HG02852 (cell line): ENCODE measurements around the gene FOXJ1.

Source experiments
- ATAC-seq: cut with Tn5 transposase; IDR thresholded peaks from one replicate; pipeline ENCODE4 v1.9.1; 2021; ENCODE audit warnings: mild to moderate bottlenecking, moderate library complexity; ENCODE audit not compliant: unreplicated experiment

The FOXJ1 gene

GRCh38 chr17:76124582-76125390 lies 16.3 kb downstream of the FOXJ1 start:
- no peak for ATAC-seq

GRCh38 chr17:76123749-76124581 lies 17.1 kb downstream of the FOXJ1 start:
- no peak for ATAC-seq

GRCh38 chr17:76123191-76123499 lies 17.9 kb downstream of the FOXJ1 start:
- ATAC-seq: no peak

DNA sequence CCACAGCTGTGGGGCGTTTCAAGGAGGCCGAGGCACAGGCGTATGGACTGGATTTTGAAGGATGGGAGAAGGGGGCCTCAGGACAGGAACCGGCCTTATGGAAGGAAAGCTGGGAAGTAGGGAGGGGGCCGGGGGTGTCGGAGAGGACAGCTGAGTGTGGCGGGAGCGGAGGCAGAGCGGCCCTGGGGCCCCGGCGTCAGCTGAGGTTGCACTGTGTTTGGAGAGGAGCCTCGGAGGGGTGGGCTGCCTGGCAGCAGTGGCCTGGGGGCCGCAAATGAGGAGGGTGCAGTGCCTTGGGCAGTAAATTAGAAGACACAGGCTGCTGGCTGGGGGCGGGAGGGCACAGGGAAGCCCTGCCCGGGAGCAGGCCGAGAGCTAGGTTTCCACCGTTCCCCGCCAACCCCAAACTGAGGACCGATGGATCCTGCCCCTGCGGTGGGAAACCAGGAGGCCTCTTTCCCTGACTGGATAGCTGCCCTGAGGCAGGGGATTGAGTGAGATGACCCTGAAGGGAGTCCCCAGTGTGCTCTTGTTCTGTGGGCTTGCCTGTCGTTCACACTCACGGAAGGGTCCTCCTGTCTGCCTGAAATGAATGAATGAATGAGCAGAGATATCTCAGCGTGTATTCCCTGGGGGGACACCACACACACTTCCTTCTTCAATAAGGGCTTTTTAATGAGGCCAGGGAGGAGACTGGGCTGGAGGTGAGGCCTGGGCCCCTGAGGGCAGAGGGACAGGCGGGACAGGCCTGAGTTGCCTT lies 18.4 kb downstream of the FOXJ1 start:
- ATAC-seq: no peak

DNA sequence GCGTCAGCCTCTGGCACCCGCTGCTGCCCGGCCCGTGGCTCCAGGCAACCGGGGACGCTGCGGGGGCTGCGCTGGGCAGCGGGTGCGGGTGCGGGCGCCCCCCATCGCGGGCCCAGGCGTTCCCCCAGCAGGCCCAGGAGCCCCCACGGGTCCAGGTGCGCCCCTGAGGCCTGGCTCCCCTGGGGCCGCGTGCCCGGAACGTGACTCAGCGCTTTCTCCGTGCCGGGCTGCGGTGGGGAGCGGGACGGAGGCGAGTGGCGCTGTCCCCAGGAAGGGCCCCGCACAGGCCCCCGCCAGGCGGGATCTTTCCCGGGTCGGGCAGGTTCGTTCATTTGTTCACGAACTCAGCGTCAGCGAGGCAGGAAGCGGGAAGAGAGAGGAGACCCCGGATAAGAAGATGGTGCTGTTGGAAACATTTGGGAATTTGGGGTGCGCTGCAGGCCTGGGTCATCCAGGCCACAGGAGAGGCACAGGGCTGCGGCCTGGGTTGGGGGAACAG lies 19.1 kb downstream of the FOXJ1 start:
- ATAC-seq: no peak

DNA sequence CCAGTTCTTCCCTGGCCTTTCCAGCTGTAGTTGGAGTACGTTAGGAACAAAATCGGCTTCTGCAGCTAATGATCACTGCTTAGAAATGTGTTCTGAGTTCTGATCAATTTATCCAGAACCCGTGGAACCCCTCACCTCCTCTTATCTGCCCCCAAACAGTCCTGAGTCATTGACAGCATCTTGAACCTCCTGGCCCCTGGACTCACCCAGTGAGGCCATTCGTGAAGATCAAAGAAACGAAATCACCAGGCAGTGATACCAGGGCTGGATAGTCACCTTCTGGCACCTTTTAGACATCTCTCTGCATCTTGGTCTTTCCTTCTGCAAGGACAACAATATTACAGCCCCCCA lies 20.4 kb downstream of the FOXJ1 start:
- ATAC-seq: no peak

- no peak for ATAC-seq
These were observed 21.4 kb downstream of the FOXJ1 start for GRCh38 chr17:76119409-76120371.

- ATAC-seq: no peak
These were observed 25.8 kb downstream of the FOXJ1 start for GRCh38 chr17:76115138-76115754.

DNA sequence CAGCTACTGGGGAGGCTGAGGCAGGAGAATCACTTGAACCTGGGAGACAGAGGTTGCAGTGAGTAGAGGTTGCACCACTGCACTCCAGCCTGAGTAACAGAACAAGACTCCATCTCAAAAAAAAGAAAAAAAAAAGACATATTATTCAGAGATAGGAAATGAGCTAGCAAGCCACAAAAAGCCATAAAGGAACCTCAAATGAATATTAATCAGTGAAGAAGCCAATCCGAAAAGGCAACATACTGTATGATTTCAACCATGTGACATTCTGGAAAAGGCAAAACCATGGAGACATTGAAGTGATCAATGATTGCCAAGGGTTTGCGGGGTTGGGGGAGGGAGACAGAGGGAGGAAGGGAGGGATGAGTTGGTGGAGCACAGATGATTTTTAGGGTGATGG lies 29.1 kb downstream of the FOXJ1 start:
- no peak for ATAC-seq

GRCh38 chr17:76107509-76107908 lies 33.5 kb downstream of the FOXJ1 start:
- ATAC-seq: no peak

GRCh38 chr17:76106703-76107102 lies 34.3 kb downstream of the FOXJ1 start:
- no peak for ATAC-seq

GRCh38 chr17:76104896-76105231 lies 36.2 kb downstream of the FOXJ1 start:
- ATAC-seq: no peak

DNA sequence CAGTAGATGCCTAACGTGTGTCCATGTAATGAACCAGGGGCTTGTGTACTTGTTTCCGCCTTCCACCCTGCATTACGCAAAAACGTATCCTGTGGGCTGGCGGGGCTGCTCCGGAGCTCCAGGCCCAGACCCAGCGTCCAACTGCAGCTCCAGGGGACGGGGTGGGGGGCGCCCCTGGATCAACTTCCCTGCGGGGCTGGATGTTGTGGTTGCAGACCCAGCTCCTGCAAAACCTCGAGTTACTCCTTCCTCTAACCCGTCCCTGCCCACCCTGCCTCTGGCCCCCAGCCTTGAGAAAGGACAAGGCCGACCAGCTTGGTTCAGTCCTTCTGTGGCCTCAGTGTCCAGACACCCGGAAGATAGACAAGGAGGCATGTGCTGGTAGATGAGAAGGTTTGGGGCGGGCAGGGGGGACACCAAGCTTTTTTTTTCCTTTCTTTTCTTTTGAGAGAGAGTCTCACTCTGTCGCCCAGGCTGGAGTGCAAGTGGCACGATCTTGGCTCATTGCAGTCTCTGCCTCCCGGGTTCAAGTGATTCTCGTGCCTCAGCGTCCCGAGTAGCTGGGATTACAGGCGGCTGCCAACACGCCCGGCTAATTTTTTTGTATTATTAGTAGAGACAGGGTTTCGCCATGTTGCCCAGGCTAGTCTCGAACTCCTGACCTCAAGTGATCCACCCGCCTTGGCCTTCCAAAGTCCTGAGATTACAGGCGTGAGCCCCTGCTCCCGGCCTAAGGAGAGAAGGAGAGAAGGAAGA lies 36.7 kb downstream of the FOXJ1 start:
- ATAC-seq: no peak

- ATAC-seq: peak; percentile 78
These were observed 37.5 kb downstream of the FOXJ1 start, which contains the start of gene EXOC7 for GRCh38 chr17:76103274-76104139. Gene EXOC7 (minus strand): TSS chr17:76103787. CDS start chr17:76103692, 95 bp downstream.

- no peak for ATAC-seq
These were observed 38.1 kb downstream of the FOXJ1 start for GRCh38 chr17:76102944-76103273.

- no peak for ATAC-seq
These were observed 43.2 kb downstream of the FOXJ1 start for GRCh38 chr17:76097716-76098295.

DNA sequence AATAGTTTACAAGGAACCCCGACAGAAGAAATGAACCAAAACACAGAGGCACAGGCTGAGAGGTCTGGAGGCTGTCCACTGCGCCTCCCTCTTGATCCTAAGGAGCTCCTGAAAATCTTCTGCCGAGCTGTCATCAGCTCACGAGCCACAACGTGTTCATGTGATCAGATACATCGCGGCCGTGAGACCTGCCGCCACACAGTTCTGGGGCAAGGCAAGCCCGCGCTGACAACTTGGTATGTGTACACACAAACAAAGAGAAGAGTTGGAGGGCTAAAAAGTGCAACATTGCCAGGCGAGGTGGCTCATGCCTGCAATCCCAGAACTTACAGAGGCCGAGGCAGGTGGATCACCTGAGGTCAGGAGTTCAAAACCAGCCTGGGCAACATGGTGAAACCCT lies 45.1 kb downstream of the FOXJ1 start:
- no peak for ATAC-seq

- no peak for ATAC-seq
These were observed 47.0 kb downstream of the FOXJ1 start for GRCh38 chr17:76094046-76094445.
